GM18909 (cell line): Measurements from ENCODE around the gene CRACDL.

Experiments used
- ATAC-seq: cut with Tn5 transposase; IDR thresholded peaks from one replicate; pipeline ENCODE4 v1.9.1; 2021; ENCODE audit warnings: mild to moderate bottlenecking; ENCODE audit not compliant: unreplicated experiment, poor library complexity

The CRACDL gene

GRCh38 chr2:98808546-98808945, 127.5 kb downstream of the CRACDL start:
- ATAC-seq: no peak

- no peak for ATAC-seq
Observed at GRCh38 chr2:98807929-98808328, 128.1 kb downstream of the CRACDL start.

GRCh38 chr2:98807221-98807620, 128.8 kb downstream of the CRACDL start:
- no peak for ATAC-seq

- ATAC-seq: no peak
Observed at GRCh38 chr2:98806236-98806697, 129.8 kb downstream of the CRACDL start.

- ATAC-seq: no peak
Observed at GRCh38 chr2:98805412-98806171, 130.4 kb downstream of the CRACDL start.

GRCh38 chr2:98804736-98805135, 131.3 kb downstream of the CRACDL start:
- no peak for ATAC-seq

GRCh38 chr2:98804265-98804650, 131.8 kb downstream of the CRACDL start:
- no peak for ATAC-seq

- no peak for ATAC-seq
Observed at GRCh38 chr2:98803405-98804264, 132.4 kb downstream of the CRACDL start.

GRCh38 chr2:98802344-98802743, 133.7 kb downstream of the CRACDL start:
- ATAC-seq: no peak

- ATAC-seq: no peak
Observed at GRCh38 chr2:98801921-98802321, 134.1 kb downstream of the CRACDL start.

GRCh38 chr2:98801286-98801685, 134.7 kb downstream of the CRACDL start:
- no peak for ATAC-seq

GRCh38 chr2:98800330-98801064, 135.5 kb downstream of the CRACDL start:
- ATAC-seq: no peak

GRCh38 chr2:98799375-98800329, 136.4 kb downstream of the CRACDL start:
- no peak for ATAC-seq

- no peak for ATAC-seq
Observed at GRCh38 chr2:98796775-98797544, 139.1 kb downstream of the CRACDL start.

- ATAC-seq: no peak
Observed at GRCh38 chr2:98795891-98796676, 139.9 kb downstream of the CRACDL start.

- no peak for ATAC-seq
Observed at GRCh38 chr2:98793897-98794830, 141.9 kb downstream of the CRACDL start.

GRCh38 chr2:98793275-98793674, 142.8 kb downstream of the CRACDL start:
- no peak for ATAC-seq
